GM23248 (cell line): ENCODE measurements around the gene ODF2. TPM values are rescaled to one million over a fixed set of nuclear protein-coding genes. Genes with fewer than 3 reads are reported as not detected.

ENCODE experiments used
- DNase-seq: peaks from one replicate; pipeline ENCODE4 v3.0.0-alpha.2; 2015
- H2AFZ ChIP-seq: fragments of 200-600 bp; sonication (generic); 2 replicates; pipeline ENCODE4 v1.6.1; 2016; ENCODE audit warnings: antibody characterized with exemption
- H3F3A ChIP-seq: fragments of 200-600 bp; sonication (generic); 2 replicates; pipeline ENCODE4 v1.6.1; 2016; ENCODE audit warnings: mild to moderate bottlenecking, antibody characterized with exemption, mixed run types; ENCODE audit not compliant: insufficient read depth
- H3K27ac ChIP-seq: fragments of 200-600 bp; sonication (generic); 2 replicates; pipeline ENCODE4 v1.5.1; 2016; ENCODE audit warnings: mild to moderate bottlenecking
- H3K27me3 ChIP-seq: fragments of 200-600 bp; sonication (generic); replicated peaks from 2 replicates; pipeline ENCODE4 v1.6.1; 2016; ENCODE audit warnings: mild to moderate bottlenecking; ENCODE audit not compliant: insufficient read depth
- H3K36me3 ChIP-seq: fragments of 200-600 bp; sonication (generic); 2 replicates; pipeline ENCODE4 v1.6.1; 2016; ENCODE audit warnings: low read depth, mild to moderate bottlenecking
- H3K4me1 ChIP-seq: fragments of 200-600 bp; sonication (generic); 2 replicates; pipeline ENCODE4 v1.6.1; 2016; ENCODE audit warnings: mild to moderate bottlenecking; ENCODE audit not compliant: insufficient read depth
- H3K4me2 ChIP-seq: fragments of 200-600 bp; sonication (generic); one replicate; pipeline ENCODE4 v1.6.1; 2016; ENCODE audit warnings: mild to moderate bottlenecking; ENCODE audit not compliant: unreplicated experiment
- H3K4me3 ChIP-seq: fragments of 200-600 bp; sonication (generic); 2 replicates; pipeline ENCODE4 v1.5.1; 2016; ENCODE audit warnings: mild to moderate bottlenecking
- H3K79me2 ChIP-seq: fragments of 200-600 bp; sonication (generic); 2 replicates; pipeline ENCODE4 v1.6.1; 2016; ENCODE audit warnings: mild to moderate bottlenecking; ENCODE audit not compliant: insufficient read depth
- H3K9ac ChIP-seq: fragments of 200-600 bp; sonication (generic); 2 replicates; pipeline ENCODE4 v1.6.1; 2016; ENCODE audit warnings: mild to moderate bottlenecking
- H3K9me2 ChIP-seq: fragments of 200-600 bp; sonication (generic); 2 replicates; pipeline ENCODE4 v1.6.1; 2016; ENCODE audit warnings: mixed run types, mild to moderate bottlenecking, moderate library complexity; ENCODE audit not compliant: insufficient read depth
- H3K9me3 ChIP-seq: fragments of 200-600 bp; sonication (generic); one replicate; pipeline ENCODE4 v1.6.1; 2017; ENCODE audit warnings: low read depth
- H4K20me1 ChIP-seq: fragments of 200-600 bp; sonication (generic); 2 replicates; pipeline ENCODE4 v1.6.0; 2016; ENCODE audit not compliant: insufficient read depth
- EZH2 ChIP-seq: fragments of 200-600 bp; sonication (generic); IDR thresholded peaks from 2 replicates; pipeline ENCODE4 v1.6.1; 2018; ENCODE audit warnings: antibody characterized with exemption, mild to moderate bottlenecking; ENCODE audit not compliant: insufficient read depth, poor library complexity, severe bottlenecking
- EZH2phosphoT487 ChIP-seq: fragments of 200-600 bp; sonication (generic); IDR thresholded peaks from 2 replicates; pipeline ENCODE4 v1.6.1; 2018; ENCODE audit warnings: antibody characterized with exemption, moderate library complexity, mild to moderate bottlenecking, low read depth; ENCODE audit not compliant: insufficient read depth
- WGBS, 2 experiments: methylation state at CpG; one replicate each; pipeline ENCODE4 v1.1.6; 2015 to 2017; ENCODE audit warnings: low lambda C conversion rate in 2 of 2, low coverage in 1 of 2; ENCODE audit errors: missing lambda C conversion rate in 2 of 2; 5-methylcytosine and 5-hydroxymethylcytosine counted together
- in situ Hi-C: fragments of 300-500 bp; cut with MboI; formaldehyde crosslinking; loops from 2 replicates; pipeline ENCODE4 v1.15.0; 2020
- polyA plus RNA-seq: library from polyadenylated mRNA; unstranded; fragments of >200 nt; fragmentation: Nextera tagmentation; extraction: Ambion mirVana; gene quantifications from 2 replicates; pipeline ENCODE4 v1.2.1, GENCODE V29; 2016
- total RNA-seq: library from RNA; depleted of rRNA; stranded (reverse); fragments of >200 nt; shearing (Covaris generic); gene quantifications from 2 replicates; pipeline ENCODE4 v1.2.3, GENCODE V29; 2014

ODF2 gene
- total and polyA plus RNA-seq, 2 experiments from 2014 or later: 29.5 to 34.8 TPM

DNA sequence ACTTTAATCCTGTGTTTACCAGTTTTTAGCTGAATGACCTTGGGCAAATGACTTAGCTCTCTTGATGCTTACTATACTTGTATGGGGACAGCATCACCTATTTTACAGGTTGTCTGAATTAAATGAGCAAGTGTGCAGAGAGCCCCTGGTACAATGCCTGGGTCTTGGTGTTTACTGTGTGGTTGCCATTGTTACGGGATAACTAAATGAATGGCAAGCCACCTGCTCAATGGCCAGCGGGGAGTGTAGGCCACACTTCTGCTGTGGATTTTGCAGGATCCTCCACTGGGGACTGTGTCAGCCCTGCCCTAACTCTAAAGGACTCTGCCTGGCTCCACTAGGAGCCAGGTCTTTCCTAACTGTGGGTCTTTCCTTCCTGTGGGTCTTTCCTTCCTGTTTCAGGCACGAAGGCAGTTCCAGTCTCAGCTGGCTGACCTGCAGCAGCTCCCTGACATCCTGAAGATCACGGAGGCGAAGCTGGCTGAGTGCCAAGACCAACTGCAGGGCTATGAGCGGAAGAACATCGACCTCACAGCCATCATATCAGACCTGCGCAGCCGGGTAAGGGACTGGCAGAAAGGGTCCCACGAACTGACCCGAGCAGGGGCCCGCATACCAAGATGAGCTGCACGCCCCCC is 38.4 kb downstream of the ODF2 start:
- in situ Hi-C loops: no loop called here
- WGBS, 2 experiments: 87 to 88% methylated on average over 13 of the region's 13 CpGs
- Histone ChIP-seq H4K20me1 (no peaks in the 10 kb centered on the region), H3K9me2 (no peaks in the 10 kb centered on the region), H3K27me3 (no peaks in the 10 kb centered on the region), H2AFZ (no peak overlapping the region), H3K9ac (no peak overlapping the region), H3K36me3 (peaks cover 26% of the 10 kb centered on the region), H3K4me2 (no peak overlapping the region), H3K27ac (no peak overlapping the region), H3K4me3 (no peak overlapping the region), H3K79me2 (no peaks in the 10 kb centered on the region), H3K9me3 (no peaks in the 10 kb centered on the region), H3K4me1 (no peaks in the 10 kb centered on the region), H3F3A (no peaks in the 10 kb centered on the region)
- no peak for DNase-seq
- TF ChIP-seq EZH2phosphoT487 (no peak), EZH2 (no peak)

DNA sequence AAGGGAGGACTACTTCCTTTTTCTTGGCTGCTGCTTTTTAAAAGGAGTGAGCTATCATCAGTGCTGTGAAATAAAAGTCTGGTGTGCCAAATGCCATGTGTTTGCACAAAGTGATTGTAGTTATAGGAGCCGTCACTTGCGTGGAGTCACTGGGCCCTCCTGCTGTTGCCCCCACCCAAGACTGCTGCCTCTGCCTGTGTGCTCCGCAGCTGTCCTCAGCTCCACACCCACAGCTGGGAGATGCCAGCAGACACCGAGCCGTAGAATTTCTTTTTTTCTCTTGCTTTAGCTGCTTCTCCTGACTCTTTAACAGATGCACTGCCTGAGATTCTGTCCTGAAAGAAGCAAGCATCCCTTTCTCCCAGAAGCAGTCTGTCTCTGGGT is 38.9 kb downstream of the ODF2 start:
- in situ Hi-C loops: no loop called here
- Histone ChIP-seq H4K20me1 (no peaks in the 10 kb centered on the region), H3K36me3 (peaks cover 21% of the 10 kb centered on the region; the same call in 1 of the 2 replicates), H2AFZ (no peak overlapping the region), H3K4me2 (no peak overlapping the region), H3K4me3 (no peak overlapping the region), H3K27ac (no peak overlapping the region), H3K9ac (no peak overlapping the region), H3K9me2 (no peaks in the 10 kb centered on the region), H3K79me2 (no peaks in the 10 kb centered on the region), H3K4me1 (no peaks in the 10 kb centered on the region), H3K9me3 (no peaks in the 10 kb centered on the region), H3F3A (no peaks in the 10 kb centered on the region), H3K27me3 (no peaks in the 10 kb centered on the region)
- DNase-seq: no peak
- WGBS, 2 experiments: 70 to 75% methylated on average over 5 of the region's 5 CpGs
- TF ChIP-seq EZH2phosphoT487: no peak
- no peak for TF ChIP-seq EZH2

DNA sequence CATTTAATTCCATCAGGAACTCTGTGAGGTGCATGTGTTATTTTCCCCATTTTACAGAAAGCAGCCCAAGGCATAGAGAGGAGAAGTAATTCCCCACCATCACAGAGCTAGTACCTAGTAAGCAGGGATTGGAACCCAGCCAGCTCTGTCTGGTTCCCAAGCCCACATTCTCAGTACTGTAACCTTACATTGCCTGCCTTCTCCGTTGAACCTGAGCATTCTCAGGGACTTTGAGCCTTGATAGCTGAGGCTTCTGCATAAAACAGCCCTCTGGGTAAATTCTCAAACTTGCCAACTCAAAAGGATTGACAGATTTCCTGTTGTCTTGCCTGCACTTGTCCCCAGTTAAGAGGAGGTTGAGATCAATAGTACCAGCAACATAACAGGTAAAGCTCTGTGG is 39.5 kb downstream of the ODF2 start:
- WGBS, 2 experiments: 57 to 64% methylated on average over 1 of the region's 1 CpG
- TF ChIP-seq EZH2 (no peak), EZH2phosphoT487 (no peak)
- H3K36me3 ChIP-seq: peaks cover 20% of the 10 kb centered on the region; the same call in 1 of the 2 replicates

DNA sequence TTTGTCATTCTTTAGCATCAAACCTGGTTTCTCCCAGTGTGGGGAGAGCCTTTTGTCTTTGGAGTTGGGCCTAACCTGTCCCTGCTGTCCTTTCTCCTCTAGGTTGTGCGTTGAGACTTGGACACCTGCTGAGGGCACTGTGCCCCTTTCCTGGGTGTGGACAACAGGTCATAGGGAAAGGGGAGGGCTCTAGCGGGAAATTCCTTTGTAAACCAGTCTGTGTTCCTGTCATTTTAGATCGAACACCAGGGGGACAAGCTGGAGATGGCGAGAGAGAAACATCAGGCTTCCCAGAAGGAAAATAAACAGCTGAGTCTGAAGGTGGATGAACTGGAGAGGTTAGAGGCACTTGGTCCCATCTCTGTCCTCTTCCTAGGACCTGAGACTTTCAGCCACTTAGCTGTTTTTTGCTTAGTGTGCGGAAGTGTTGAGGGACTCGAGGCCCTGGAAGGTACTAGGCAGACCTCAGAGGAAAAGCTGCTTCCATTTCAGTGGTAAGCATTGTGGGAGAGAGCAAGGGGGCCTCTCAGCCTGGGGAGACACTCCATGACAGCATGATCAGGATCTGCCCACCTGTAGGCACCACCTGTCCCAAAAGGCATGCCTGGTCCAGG is 40.1 kb downstream of the ODF2 start:
- no peak overlapping the region for H2AFZ ChIP-seq
- H3K4me1 ChIP-seq: no peaks in the 10 kb centered on the region
- H3K79me2 ChIP-seq: no peaks in the 10 kb centered on the region
- no peak overlapping the region for H3K4me3 ChIP-seq
- H3K27ac ChIP-seq: no peak overlapping the region
- peaks cover 20% of the 10 kb centered on the region; the same call in 1 of the 2 replicates for H3K36me3 ChIP-seq
- H3K27me3 ChIP-seq: no peaks in the 10 kb centered on the region
- H3K9ac ChIP-seq: no peak overlapping the region
- H3F3A ChIP-seq: 0 out of 2 replicates have a peak, but pooled peaks cover 9% of the 10 kb centered on the region
- no peaks in the 10 kb centered on the region for H3K9me2 ChIP-seq
- H4K20me1 ChIP-seq: no peaks in the 10 kb centered on the region
- WGBS, 2 experiments: 92 to 94% methylated on average over 6 of the region's 6 CpGs
- H3K9me3 ChIP-seq: no peaks in the 10 kb centered on the region
- in situ Hi-C loops: no loop called here
- no peak overlapping the region for H3K4me2 ChIP-seq
- DNase-seq: no peak
- TF ChIP-seq EZH2: no peak
- TF ChIP-seq EZH2phosphoT487: no peak

More for the DNA sequence above, 39.5 kb downstream of the ODF2 start:
- no peaks in the 10 kb centered on the region for H3K4me1 ChIP-seq
- H3K27ac ChIP-seq: no peak overlapping the region
- H4K20me1 ChIP-seq: no peaks in the 10 kb centered on the region
- H2AFZ ChIP-seq: no peak overlapping the region
- DNase-seq: no peak
- in situ Hi-C loops: no loop called here
- H3K4me2 ChIP-seq: no peak overlapping the region
- no peaks in the 10 kb centered on the region for H3K27me3 ChIP-seq
- H3K9me3 ChIP-seq: no peaks in the 10 kb centered on the region
- 0 out of 2 replicates have a peak, but pooled peaks cover 3% of the 10 kb centered on the region for H3F3A ChIP-seq
- no peak overlapping the region for H3K4me3 ChIP-seq
- no peak overlapping the region for H3K9ac ChIP-seq
- no peaks in the 10 kb centered on the region for H3K79me2 ChIP-seq
- no peaks in the 10 kb centered on the region for H3K9me2 ChIP-seq
